SHP77 (cell line): Measurements from ENCODE around the gene SIGLEC15.
"Not testable (repeated sequence)": the region's sequence is repeated elsewhere in the genome, so short reads cannot be mapped to it uniquely, and the experiment has no call there.

Experiments
- DNase-seq, 2 experiments: peaks; one replicate each; lab custom pipeline; 2025; lab: John Stamatoyannopoulos, UW

Gene SIGLEC15

DNA sequence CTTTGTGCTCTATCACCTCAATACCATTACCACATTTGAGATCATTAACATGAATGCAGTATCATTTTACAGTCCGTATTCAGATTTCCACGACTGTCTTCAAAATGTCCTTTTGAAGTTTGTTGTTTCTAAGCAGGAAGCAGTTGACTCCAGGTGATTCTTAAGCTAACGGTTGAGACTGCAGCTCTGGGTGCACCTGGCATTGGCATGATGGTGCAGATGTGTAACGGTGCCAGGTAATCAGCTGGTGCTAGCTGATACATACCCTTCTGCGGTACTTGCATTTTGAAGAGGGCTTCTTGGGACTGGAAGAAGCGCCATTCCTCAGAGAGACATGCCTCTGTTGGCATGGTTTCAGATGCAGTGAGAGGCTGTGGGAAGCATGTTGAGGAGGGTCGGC is 19.5 kb downstream of the SIGLEC15 start:
- DNase-seq = no peak

DNA sequence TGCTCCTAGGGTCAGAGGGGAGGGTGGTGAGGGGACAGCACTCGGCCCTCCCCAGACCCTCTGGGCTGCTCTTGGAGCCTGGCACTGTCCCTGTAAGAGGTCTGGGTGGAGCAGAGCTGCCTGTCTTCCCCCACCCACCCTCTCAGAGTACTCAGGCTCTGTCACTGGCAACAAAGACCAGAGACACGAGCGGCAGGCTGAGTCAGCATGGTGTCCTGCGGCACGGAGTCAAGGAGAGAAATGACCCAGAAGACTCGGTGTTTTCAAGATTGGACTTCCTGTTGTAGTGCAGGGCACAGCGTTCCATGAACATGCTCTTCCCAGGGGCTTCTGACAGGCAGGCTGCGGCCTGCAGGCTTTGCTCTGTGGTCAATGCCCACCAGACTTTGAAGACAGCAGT is 19.9 kb downstream of the SIGLEC15 start:
- DNase-seq = no peak

DNA sequence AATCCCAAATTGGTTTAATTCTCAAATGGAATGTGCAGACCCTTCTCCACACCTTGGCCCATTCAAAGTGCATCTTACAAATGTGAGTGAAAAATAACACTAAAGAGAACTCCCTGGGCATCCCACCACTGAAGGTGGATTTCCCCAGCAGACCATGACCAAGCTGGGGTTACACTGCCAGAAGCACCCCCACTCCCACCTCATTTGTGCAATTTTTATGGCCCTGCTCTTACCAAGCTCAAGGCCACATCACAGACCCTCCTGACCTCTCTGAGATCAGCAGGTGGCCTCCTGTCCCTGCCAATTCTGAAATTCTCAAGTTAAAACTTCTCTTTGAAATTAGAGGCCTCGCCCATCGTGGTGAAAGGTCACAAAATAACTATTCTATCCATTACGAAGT is 21.6 kb downstream of the SIGLEC15 start:
- no peak for DNase-seq

DNA sequence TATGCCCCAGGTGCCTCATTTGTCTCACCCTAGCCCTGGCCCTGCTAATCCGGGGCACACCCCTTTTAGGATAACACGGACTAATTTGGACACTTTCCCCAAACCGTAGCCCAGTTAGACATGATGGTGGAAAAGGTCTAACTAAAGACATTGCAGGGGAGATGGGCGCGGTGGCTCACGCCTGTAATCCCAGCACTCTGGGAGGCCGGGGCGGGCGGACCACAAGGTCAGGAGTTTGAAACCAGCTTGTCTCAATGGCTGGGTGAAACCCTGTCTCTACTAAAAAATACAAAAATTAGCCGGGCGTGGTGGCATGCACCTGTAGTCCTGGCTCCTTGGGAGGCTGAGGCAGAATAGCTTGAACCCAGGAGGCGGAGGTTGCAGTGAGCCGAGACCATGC is 23.2 kb downstream of the SIGLEC15 start:
- not testable (repeated sequence) for DNase-seq

DNA sequence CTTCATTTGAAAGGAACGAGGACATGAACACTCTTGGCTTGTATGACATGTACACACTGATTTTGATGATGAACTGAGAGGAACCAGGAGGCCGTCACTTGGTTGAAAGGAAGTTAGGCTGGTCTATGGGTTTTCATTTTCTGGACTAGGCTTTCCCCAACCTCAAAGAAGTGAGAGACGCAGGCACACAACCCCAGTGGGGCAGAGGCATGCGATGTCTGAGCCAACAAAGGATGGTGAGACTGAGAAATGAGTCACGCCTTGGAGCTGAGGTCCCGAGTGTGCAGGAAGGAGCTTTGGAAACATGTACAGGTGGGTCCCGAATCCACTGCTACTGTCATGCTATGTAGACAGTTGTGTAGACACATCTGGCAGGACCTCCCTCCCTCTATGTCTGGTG is 24.1 kb downstream of the SIGLEC15 start:
- no peak for DNase-seq

DNA sequence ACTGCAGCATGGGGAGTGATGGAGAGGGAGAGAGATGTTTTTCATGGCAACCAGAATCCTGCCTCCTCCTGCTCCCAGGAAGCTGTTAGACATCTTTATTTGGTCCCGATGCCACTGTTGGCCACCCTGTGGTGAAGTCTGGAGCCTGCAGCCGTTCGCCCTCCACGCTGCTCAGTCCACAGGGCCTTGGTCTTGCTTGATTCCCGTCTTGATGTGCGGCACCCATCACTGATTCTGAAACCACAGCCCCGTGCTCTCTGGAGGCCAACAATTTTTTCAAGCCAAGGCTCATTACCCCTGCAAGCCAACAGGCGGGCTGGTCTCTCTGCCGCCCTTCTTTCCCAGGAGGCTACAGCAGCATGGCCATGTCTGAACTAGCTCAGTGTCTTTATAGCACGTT is 24.5 kb downstream of the SIGLEC15 start:
- no peak for DNase-seq

DNA sequence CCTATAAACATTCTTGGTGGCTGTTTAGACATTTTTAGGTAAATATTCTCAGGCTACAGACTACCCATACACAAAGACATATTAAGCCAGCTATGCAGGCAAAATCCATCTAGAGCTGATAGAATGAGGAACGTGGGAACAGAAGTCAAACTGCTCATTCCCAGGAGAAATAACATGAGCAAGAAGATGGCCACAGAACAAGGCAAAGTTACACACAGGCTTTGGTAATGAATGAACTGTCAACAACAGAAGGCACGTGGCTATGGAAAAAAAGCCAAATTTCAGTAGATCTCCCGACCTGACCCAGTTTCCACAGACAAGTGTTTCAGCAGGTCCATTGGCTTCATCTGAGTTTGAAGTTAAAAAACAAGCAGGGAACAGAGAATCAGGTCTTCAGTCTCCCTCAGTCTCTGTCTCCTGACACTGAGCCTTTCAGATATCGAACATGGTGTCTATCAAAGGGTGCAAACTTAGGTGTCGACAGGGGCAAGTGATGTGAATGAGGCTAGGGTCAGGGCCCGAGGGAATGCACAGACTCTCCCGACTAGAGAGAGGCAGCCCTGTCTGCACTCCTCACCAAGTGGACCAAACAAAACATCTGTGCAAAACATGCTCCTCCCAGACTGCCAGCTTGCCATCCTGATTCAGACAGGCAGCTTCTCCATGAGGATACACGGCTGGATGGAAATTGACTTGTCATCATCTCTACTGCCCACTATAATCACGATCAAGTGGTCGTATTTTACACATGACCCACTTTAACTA is 25.9 kb downstream of the SIGLEC15 start:
- no peak for DNase-seq

DNA sequence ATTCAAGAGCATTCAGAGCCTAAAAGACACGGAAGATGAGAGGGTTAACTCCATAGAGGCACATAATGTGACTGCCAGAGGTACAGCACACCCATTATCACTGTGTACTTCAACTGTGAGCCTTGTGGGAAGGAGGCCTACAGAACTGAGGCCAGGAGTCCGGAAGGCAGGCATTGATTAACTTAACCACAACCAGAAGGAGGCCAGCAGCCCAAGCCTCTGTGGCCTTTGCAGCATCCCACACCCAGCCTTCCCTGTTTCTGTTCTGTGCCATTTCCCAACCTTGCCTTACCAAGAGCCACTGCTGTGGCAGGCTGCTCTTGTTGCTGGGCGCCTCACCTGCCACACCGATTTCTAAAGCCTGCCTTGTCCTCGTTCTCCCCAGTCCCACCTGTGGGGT is 27.2 kb downstream of the SIGLEC15 start:
- no peak for DNase-seq

DNA sequence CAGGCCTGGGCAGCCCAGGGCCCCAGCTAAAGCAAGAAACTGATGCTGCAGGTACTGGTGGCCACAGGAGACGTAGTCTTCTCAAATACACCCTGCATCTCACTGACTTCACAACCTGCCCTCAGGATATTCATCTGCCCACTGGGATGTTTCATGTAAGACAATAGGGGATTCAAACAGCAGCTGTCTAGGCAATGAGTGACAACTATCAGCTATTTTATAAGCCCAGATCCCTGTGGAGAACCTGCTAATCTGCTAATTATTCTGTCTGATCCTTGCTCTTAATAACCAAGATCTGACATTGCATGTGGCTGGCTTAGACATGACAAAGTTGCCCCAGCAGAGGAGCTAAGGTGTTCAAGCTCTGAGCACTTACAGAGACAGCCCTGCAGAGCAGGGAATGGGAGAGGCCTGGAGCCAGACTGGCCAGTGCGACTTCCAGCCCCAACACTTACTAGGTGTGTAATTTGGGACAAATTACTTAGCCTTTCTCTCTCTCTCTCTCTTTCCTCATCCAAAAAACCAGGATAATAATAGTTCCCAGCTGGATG is 28.6 kb downstream of the SIGLEC15 start:
- no peak for DNase-seq

DNA sequence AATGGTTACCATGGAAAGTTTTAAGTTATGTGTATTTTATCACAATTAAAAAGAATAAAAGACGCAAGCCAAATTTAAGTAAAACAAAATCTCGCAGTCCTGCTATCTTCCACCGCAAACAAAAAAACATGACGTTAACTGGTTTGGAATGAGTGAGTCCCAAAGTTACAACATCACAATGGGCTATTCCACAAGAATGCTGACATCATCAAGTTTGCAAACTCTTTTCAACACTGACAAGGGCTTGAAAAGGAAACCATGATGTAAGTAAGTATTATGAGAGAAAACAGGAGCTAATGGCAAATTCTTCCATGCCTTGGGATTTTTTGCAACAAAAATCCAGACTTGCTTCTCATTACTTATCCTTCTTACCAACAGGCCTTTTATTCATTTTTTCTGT is 31.1 kb downstream of the SIGLEC15 start:
- no peak for DNase-seq

DNA sequence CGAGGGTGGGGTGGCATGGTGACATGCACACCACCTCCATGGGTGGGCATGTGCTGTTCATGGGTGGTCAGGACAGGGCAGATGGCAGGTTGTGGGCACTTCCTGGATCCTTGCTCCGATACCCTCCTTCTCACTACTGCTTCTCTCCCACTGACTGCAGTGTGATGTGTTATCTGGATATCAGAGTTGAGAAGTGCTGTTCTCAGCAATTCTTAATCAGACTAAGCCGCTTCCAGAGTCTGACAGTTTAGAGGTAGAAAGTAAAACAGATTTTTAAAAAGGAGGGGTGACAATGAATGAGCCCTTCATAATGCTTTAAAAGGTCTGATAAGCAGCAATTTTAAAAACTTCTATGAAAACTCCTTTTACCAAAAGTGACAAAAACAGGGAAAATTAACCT is 33.9 kb downstream of the SIGLEC15 start:
- no peak for DNase-seq

DNA sequence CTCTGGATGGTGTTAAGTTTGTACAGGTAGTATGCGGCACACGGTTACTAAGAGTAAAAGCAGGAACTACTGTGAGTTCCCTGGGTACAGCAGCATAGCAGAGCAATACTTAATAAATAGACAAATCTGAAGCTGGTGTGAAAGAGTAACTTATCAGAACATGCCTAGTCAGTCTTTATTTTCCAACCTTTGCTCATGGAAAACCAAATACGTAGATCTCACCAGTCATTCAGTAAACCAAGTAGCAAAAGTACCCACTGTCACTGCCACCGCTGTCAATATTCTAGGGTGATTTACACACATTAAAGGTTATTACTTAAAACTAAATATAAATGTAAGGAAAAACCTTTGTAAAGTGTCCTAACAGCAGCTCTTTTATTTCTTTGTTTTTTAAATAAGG is 35.0 kb downstream of the SIGLEC15 start:
- no peak for DNase-seq

DNA sequence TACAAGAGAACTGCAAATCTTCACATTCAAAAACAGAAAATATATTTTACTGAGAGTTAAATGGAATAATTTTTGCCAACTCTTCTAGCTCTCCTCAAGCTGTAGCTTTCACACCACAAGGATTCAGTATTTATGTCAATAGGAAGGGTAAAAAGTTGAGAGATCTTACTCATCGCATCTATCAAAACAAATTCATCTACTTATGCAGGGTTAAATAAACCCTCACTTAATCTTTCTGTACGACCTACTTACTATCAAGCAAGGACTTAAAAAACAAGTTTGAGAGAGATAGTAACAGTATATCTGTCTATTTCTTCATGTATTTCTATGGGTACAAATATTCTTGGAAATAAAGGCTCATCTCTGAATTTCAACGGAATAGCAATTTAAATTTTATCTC is 35.5 kb downstream of the SIGLEC15 start:
- DNase-seq = no peak

DNA sequence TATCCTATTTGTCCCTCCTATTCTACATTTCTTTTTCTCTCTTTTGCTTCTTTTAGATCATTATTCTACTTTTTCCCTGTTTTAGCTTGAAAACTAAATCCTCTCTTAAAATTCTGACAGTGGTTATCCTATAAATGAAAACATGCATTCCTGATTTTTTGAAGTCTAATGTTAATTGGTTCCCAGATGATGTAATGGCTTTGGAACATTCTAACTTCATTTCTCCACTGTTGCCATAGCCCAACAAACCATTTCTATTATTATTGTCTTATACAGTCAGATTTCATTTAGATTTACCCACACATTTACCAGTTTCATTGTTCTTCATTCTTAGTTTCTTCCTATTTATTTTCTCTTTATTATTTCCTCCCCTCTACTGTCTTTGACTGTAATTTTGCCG is 36.5 kb downstream of the SIGLEC15 start:
- DNase-seq = no peak

DNA sequence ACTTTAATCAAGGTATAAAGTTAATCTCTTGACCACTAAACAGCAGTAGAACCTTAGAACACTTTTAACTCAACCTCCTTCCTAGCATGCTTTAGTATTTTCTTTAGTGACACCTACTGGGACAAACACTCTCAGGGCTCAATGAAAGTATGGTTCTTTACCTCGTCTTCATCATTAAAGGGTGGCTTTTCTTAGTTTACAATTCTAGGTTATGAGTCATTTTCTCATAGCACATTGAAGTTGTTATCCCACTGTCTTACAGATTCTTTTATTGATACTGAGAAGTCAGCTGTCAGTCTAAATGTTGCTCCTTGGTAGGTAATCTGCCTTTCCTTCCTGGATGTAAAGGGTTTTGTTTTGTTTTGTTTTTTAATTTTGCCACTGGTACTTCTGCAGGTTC is 38.0 kb downstream of the SIGLEC15 start:
- no peak for DNase-seq

DNA sequence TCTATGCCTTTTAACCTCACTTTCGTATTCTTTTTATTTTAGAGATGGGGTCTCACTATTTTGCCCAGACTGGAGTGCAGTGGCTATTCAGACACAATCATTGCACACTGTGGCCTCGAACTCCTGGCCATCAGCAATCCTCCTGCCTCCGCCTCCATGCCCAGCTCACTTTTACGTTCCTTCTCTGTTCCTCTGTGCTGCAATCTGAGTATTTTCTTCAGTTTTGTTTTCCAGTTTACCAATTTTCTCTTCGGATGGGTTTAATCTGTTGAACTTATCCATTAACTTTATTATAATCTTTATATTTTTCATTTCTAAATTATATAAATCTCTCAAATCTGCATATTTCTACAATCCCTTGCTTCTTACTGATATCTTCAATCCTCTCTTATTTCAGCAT is 38.6 kb downstream of the SIGLEC15 start:
- DNase-seq = no peak

DNA sequence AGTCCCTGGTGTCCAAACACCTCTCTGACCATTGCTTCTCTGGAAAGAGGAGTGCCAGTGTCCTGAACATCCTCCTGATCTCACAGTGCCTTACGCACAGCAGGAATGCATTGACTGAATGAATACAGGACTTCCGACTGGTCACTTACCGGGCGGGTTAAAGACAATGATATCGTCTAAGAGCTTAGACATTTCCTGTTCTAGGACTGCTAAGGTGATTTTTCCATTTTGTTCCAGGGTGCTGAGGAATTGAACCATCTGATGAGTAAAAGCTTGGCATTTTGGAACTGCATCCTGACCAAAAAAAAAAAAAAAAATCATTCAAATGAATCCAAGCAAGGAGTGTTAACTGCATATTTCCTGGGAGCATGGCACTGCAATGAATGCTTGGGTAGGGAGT is 40.0 kb downstream of the SIGLEC15 start:
- no peak for DNase-seq

DNA sequence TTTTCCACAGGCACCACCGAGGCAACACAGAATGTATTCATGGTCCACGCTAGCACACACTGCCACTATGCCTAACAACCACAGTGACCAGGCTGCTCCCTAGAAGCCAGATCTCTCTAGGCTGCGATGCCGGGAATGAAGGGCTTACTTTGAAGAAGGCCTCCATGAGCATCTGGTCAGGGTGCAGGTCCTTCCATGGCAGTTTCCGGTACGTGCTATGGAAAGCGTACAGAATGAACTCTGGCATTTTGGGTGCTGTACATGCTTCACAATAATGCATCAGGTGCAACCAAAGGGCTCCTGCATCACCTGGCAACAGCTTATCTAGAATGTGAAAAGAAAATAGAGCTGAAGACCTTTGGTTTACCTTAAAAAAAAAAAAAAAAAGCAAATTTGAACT is 44.9 kb downstream of the SIGLEC15 start:
- DNase-seq = no peak

DNA sequence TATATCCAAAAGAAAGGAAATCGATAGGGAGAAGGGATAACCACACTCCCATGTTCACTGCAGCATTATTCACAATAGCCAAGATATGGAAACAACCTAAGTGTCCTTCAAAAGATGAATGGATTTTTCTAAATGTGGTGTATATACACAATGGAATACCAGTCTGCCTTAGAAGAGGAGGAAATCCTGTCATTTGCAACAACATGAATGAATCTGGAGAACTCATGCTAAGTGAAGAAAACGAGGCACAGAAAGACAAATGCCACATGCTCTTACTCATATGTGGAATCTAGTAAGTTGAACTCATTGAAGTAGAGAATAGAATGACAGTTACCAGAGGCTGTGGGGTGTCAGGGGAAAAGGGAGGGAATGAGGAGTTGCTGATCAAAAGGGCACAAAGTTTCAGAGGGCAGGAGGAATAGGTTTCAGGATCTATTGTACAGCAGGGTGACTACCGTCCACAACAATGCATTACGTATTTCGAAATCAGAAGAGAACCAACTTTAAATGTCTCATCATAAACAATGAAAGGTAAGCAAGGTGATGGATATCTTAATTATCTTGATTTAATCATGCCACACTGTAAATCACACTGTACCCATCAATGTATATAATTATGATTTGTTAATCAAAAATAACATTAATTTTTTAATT is 46.1 kb downstream of the SIGLEC15 start:
- no peak for DNase-seq

DNA sequence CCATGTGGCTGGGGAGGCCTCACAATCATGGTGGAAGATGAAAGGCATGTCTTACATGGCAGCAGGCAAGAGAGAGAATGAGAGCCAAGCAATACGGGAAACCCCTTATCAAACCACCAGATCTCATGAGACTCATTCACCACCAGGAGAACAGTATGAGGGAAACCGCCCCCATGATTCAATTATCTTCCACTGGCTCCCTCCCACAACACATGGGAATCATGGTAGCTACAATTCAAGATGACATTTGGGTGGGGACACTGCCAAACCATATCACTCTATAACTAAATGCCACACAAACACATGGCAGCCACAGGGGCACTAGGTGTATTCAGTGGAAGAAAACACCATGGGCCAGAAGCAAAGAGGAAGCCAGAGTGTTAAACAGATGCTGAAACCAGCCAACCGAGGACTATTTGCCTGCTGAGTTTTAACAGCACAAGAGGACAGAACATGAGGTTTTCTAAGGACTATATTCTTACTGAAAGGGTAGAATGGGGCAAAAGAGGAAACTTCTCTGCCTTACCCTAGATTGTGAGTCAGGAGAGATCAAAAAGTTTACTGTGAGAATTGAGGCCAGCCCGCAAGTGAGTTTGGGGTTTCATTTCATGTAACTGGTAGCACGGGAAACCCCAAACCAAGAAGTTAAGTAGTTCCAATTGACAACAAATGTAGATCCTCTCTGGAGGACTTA is 49.2 kb downstream of the SIGLEC15 start:
- no peak for DNase-seq

DNA sequence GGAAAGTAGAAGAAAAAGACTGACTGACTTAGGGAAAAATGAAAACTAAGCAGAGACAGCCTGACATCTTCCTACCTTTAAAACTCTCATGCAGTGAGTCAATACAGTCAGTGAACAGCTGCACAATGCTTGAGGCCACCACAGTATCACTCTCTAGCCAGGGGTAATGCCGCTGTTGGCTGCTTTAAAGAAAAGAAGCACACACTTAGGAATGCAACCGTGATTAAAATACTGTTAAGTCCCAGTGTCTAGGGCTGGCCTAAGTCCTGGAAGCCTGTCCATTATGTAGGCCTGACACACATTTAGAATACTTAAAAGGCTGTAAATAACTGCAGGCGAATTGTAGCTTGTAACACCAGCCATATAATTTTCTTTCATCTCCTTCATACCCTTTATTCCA is 50.7 kb downstream of the SIGLEC15 start:
- no peak for DNase-seq

DNA sequence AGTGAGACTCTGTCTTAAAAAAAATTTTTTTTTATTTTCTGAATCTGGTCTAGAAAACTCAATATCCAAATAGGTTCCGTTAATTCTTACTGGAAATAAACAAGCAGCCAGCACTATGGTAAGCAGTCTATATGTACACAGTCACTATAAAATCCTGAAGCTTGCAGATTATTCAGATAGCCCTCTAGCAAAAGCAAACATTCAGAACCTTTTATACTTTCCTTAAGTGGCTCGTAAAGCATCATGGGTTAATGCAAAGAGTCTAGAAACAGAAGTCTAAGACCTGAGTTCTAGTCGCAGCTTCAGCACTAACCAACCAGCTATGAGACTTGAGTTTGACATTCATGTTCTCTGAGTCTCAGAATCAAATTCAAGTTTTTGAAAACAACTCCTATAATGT is 51.9 kb downstream of the SIGLEC15 start:
- no peak for DNase-seq
